Measurements from ENCODE around the gene SPTA1. TPM values are rescaled to one million over a fixed set of nuclear protein-coding genes. Genes with fewer than 3 reads are reported as not detected.
A peak's percentile ranks its signal among the peaks of the same experiment; 100 is the strongest.

The SPTA1 gene
- total RNA-seq (2022) (0.49 and 0.66 TPM in 2 replicates), Bru-seq, nascent RNA (percentile 17 among the genes with signal in this experiment), BruChase-seq, experiment 1, labeled RNA remaining after a 6-hour chase (percentile 14 among the genes with signal in this experiment), BruChase-seq, experiment 2, labeled RNA remaining after a 2-hour chase (percentile 10 among the genes with signal in this experiment)
- long read RNA-seq: 0 reads

GRCh38 chr1:158686111-158687009 lies at the start of gene SPTA1:
Gene SPTA1 (minus strand): TSS chr1:158686715. CDS start chr1:158686517, 198 bp downstream.
- H3K27me3 Mint-ChIP-seq (ENCODE audit: unreplicated experiment): no peaks in the 10 kb centered on the region
- H3K27ac Mint-ChIP-seq (ENCODE audit: unreplicated experiment): no peak within 1 kb of the TSS
- no peaks in the 10 kb centered on the region for H3K36me3 Mint-ChIP-seq (ENCODE audit: insufficient read depth, unreplicated experiment)
- CTCF ChIA-PET: interaction anchor here (0.6 to 1.0 kb wide), 3 partner anchors 13 to 724 kb away, joined by 3 read pairs; no protein-coding TSS in a partner anchor
- H3K9me3 Mint-ChIP-seq (ENCODE audit: low read depth, unreplicated experiment): peaks cover 3% of the 10 kb centered on the region
- no peak for DNase-seq
- no peak for TF ChIP-seq CTCF (IDR thresholded peaks at IDR 0.05; ENCODE audit: unreplicated experiment)
- no peak within 1 kb of the TSS for H3K4me3 Mint-ChIP-seq (ENCODE audit: low read depth, unreplicated experiment)
- no TSS peak for BruUV-seq (replicated peaks)
- peaks cover 11% of the 10 kb centered on the region for H3K4me1 Mint-ChIP-seq (ENCODE audit: low read depth, unreplicated experiment)
- intact Hi-C loops (cut with micrococcal nuclease; ENCODE audit: unreplicated experiment): no loop called here

GRCh38 chr1:158735848-158736247 lies 49.3 kb upstream of the SPTA1 start:
- intact Hi-C loops (cut with micrococcal nuclease; ENCODE audit: unreplicated experiment): no loop called here
- no peak overlapping the region for H3K27ac Mint-ChIP-seq (ENCODE audit: unreplicated experiment)
- peaks cover 22% of the 10 kb centered on the region for H3K27me3 Mint-ChIP-seq (ENCODE audit: unreplicated experiment)
- H3K9me3 Mint-ChIP-seq (ENCODE audit: low read depth, unreplicated experiment): peaks cover 2% of the 10 kb centered on the region
- no peak for DNase-seq
- BruUV-seq (replicated peaks): no TSS peak
- CTCF ChIA-PET: interaction anchor here (0.7 kb wide), 1 partner anchor 18 kb away, joined by 3 read pairs; no protein-coding TSS in a partner anchor
- no peaks in the 10 kb centered on the region for H3K4me1 Mint-ChIP-seq (ENCODE audit: low read depth, unreplicated experiment)
- H3K4me3 Mint-ChIP-seq (ENCODE audit: low read depth, unreplicated experiment): no peak overlapping the region
- H3K36me3 Mint-ChIP-seq (ENCODE audit: insufficient read depth, unreplicated experiment): no peaks in the 10 kb centered on the region
- TF ChIP-seq CTCF (IDR thresholded peaks at IDR 0.05; ENCODE audit: unreplicated experiment): no peak

- no peak for TF ChIP-seq CTCF (IDR thresholded peaks at IDR 0.05; ENCODE audit: unreplicated experiment)
- Mint-ChIP-seq H3K4me1 (ENCODE audit: low read depth, unreplicated experiment) (peaks cover 8% of the 10 kb centered on the region), H3K9me3 (ENCODE audit: low read depth, unreplicated experiment) (peaks cover 2% of the 10 kb centered on the region)
Observed at GRCh38 chr1:158732524-158732923, 46.0 kb upstream of the SPTA1 start.

GRCh38 chr1:158731707-158732106 lies 45.2 kb upstream of the SPTA1 start:
- no peak for TF ChIP-seq CTCF (IDR thresholded peaks at IDR 0.05; ENCODE audit: unreplicated experiment)
- H3K4me1 Mint-ChIP-seq (ENCODE audit: low read depth, unreplicated experiment): peaks cover 8% of the 10 kb centered on the region
- no peak overlapping the region for H3K27ac Mint-ChIP-seq (ENCODE audit: unreplicated experiment)
- no peak for DNase-seq
- CTCF ChIA-PET: no interaction called here
- intact Hi-C loops (cut with micrococcal nuclease; ENCODE audit: unreplicated experiment): no loop called here
- no peak overlapping the region for H3K4me3 Mint-ChIP-seq (ENCODE audit: low read depth, unreplicated experiment)
- no peaks in the 10 kb centered on the region for H3K36me3 Mint-ChIP-seq (ENCODE audit: insufficient read depth, unreplicated experiment)
- BruUV-seq (replicated peaks): no TSS peak
- H3K9me3 Mint-ChIP-seq (ENCODE audit: low read depth, unreplicated experiment): peaks cover 2% of the 10 kb centered on the region
- no peaks in the 10 kb centered on the region for H3K27me3 Mint-ChIP-seq (ENCODE audit: unreplicated experiment)

More at GRCh38 chr1:158732524-158732923, 46.0 kb upstream of the SPTA1 start:
- CTCF ChIA-PET: no interaction called here
- intact Hi-C loops (cut with micrococcal nuclease; ENCODE audit: unreplicated experiment): no loop called here
- Mint-ChIP-seq H3K4me3 (ENCODE audit: low read depth, unreplicated experiment) (no peak overlapping the region), H3K27me3 (ENCODE audit: unreplicated experiment) (peaks cover 6% of the 10 kb centered on the region), H3K36me3 (ENCODE audit: insufficient read depth, unreplicated experiment) (no peaks in the 10 kb centered on the region), H3K27ac (ENCODE audit: unreplicated experiment) (no peak overlapping the region)
- DNase-seq: no peak
- no TSS peak for BruUV-seq (replicated peaks)
